ENCODE measurements around the gene UQCC2.

The UQCC2 gene

DNA sequence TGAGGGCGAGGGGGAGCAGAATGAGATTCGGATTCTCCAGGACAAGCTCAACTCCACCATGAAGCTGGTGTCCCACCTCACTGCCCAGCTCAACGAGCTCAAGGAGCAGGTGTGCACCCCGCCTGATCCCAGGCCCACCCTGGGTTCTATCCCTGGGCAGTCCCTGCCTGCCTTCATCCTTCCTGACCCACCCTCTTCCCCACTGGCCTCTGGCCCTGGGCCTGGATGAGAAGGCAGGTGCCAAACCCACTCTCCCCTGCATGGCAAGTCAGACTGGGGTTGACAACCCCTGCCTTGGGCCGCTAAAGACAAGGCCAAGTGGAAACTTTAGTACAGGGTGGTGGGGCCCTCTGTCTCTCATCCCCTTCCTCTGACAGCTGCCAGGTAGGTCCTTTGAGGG lies 16.5 kb downstream of the UQCC2 start:
- Histone ChIP-seq H3K27ac (peak overlapping the region; percentile 16 to 93 (median 76); a peak in 21 of 22 replicates), H3K27me3 (no peaks in the 10 kb centered on the region), H3K36me3 (peaks cover 0 to 40% (median 30%) of the 10 kb centered on the region in 11 experiments; a peak in 18 of 22 replicates), H3K4me2 (peak overlapping the region; percentile 74 to 99 (median 94)), H3K4me1 (peaks cover 81 to 99% (median 97%) of the 10 kb centered on the region in 10 experiments), H4K20me1 (peaks cover 0 to 60% (median 0%) of the 10 kb centered on the region in 11 experiments; a peak in 5 of 22 replicates), H3K4me3 (peak overlapping the region in 3 of 10 experiments; percentile 0 to 52 (median 50); a peak in 5 of 20 replicates), H3K9ac (peak overlapping the region; percentile 11 to 83 (median 63); a peak in 20 of 22 replicates), H3K9me3 (replicated peaks in 1 of 11) (no peaks in the 10 kb centered on the region)
- TF ChIP-seq Cebpa-rat (IDR thresholded peaks at IDR 0.05) = no peak

DNA sequence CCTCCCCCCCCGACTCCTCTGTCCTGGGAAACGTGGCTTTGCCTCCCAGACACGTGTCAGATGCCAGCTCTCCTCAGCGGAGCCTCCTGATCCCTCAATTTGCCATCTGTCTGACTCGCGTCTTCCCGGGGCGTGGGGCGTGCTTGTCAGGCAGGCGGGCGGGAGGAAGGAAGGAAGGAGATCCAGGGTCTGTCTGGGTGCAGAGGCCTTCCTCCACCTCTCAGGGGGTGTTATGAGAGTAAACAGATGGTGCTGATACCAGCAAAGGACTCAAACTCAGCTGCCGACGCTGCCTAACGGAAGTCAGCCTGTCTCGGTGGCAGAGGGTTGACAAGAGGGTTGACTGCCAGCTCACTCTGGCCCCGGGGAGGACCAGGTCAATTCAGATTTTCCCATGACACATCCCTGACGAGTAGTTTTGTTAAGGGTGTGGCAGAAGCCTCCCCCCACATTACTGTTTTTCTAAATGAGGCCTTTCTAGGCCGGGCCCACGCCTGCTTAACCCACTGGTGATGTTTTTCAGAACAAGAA lies 17.0 kb downstream of the UQCC2 start:
- Histone ChIP-seq H4K20me1 (peaks cover 0 to 55% (median 0%) of the 10 kb centered on the region in 11 experiments; a peak in 5 of 22 replicates), H3K27me3 (no peaks in the 10 kb centered on the region), H3K4me2 (peak overlapping the region; percentile 74 to 99 (median 94)), H3K27ac (peak overlapping the region; percentile 16 to 93 (median 76); a peak in 21 of 22 replicates), H3K9ac (peak overlapping the region; percentile 11 to 83 (median 63); a peak in 20 of 22 replicates), H3K4me1 (peaks cover 76 to 99% (median 92%) of the 10 kb centered on the region in 10 experiments), H3K9me3 (replicated peaks in 1 of 11) (no peaks in the 10 kb centered on the region), H3K4me3 (peak overlapping the region in 4 of 10 experiments; percentile 0 to 52 (median 40); a peak in 5 of 20 replicates), H3K36me3 (peaks cover 0 to 45% (median 34%) of the 10 kb centered on the region in 11 experiments; a peak in 20 of 22 replicates)
- no peak for TF ChIP-seq Cebpa-rat (IDR thresholded peaks at IDR 0.05)

GRCh38 chr6:33693186-33694105 lies 18.1 kb downstream of the UQCC2 start:
- Histone ChIP-seq H3K4me2 (peak overlapping the region; percentile 74 to 99 (median 94)), H4K20me1 (peaks cover 0 to 55% (median 0%) of the 10 kb centered on the region in 11 experiments; a peak in 5 of 22 replicates), H3K9me3 (replicated peaks in 1 of 11) (no peaks in the 10 kb centered on the region), H3K27ac (peak overlapping the region; percentile 38 to 93 (median 76); a peak in 21 of 22 replicates), H3K36me3 (peaks cover 6 to 55% (median 43%) of the 10 kb centered on the region in 11 experiments; a peak in 21 of 22 replicates), H3K4me3 (peak overlapping the region in 8 of 10 experiments; percentile 22 to 50 (median 43); a peak in 13 of 20 replicates), H3K4me1 (peaks cover 66 to 91% (median 82%) of the 10 kb centered on the region in 10 experiments), H3K9ac (peak overlapping the region; percentile 3 to 83 (median 63); a peak in 20 of 22 replicates), H3K27me3 (no peaks in the 10 kb centered on the region)
- TF ChIP-seq Cebpa-rat (IDR thresholded peaks at IDR 0.05) = no peak

DNA sequence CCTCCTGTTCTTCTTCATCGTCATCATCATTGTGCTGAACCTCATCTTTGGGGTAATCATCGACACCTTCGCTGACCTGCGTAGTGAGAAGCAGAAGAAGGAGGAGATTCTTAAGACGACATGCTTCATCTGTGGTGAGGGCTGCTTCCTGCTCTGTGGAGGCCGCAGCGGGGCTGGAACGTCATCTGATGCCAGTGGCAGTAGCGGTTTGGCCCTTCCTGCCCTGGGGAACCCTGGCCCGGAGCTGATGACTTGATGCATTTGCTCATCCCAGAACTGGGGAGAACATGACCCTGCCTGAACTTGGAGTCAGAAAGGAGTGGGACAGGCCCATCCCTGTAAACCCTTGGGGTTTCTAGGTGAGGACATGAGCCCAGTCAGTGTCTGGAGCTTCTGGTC lies 18.7 kb downstream of the UQCC2 start:
- H3K27ac ChIP-seq = peak overlapping the region; percentile 44 to 93 (median 76); a peak in 21 of 22 replicates
- peak overlapping the region in 8 of 10 experiments; percentile 22 to 50 (median 43); a peak in 12 of 20 replicates for H3K4me3 ChIP-seq
- TF ChIP-seq Cebpa-rat (IDR thresholded peaks at IDR 0.05) = no peak
- H3K9ac ChIP-seq = peak overlapping the region; percentile 3 to 83 (median 63); a peak in 19 of 22 replicates
- peaks cover 6 to 57% (median 41%) of the 10 kb centered on the region in 11 experiments; a peak in 21 of 22 replicates for H3K36me3 ChIP-seq
- H3K4me1 ChIP-seq = peaks cover 61 to 84% (median 75%) of the 10 kb centered on the region in 10 experiments
- peaks cover 0 to 53% (median 0%) of the 10 kb centered on the region in 11 experiments; a peak in 5 of 22 replicates for H4K20me1 ChIP-seq
- no peaks in the 10 kb centered on the region for H3K27me3 ChIP-seq
- H3K4me2 ChIP-seq = peak overlapping the region; percentile 74 to 99 (median 94)
- H3K9me3 ChIP-seq (replicated peaks in 1 of 11) = no peaks in the 10 kb centered on the region

DNA sequence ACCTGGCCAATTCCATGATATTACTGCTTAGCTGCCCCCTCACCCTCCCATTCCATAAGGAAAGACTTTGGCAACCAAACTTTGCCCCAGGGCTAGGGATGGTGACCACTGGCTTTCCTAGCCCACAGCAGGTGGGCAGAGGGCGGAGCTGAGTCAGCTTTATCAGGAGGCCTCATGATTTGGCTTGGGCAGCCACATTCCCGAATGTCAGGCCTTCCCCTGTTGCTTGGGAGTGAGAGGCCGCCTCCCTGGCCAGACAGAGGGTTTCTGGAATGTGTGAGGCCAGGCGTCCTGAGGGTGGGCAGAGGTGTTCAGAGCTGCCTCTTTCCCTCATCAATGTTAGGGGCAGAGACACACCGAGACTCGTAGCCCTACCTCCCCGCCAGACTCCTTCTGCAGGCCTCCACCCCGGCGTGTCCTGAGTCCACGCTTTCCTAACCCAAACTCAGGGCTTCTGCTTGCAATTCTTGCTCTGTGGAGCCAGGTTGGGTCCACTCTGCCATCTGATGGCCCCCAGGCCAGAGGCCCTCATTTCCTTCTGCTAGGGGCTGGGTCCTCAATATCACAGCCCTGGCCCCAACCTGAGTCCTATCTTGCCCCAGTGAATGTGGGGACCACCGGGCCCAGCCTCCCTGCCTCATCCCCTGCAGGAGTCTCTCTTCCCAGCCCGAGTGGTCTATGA lies 19.3 kb downstream of the UQCC2 start:
- peaks cover 6 to 57% (median 44%) of the 10 kb centered on the region in 11 experiments; a peak in 21 of 22 replicates for H3K36me3 ChIP-seq
- no peaks in the 10 kb centered on the region for H3K9me3 ChIP-seq (replicated peaks in 1 of 11)
- TF ChIP-seq Cebpa-rat (IDR thresholded peaks at IDR 0.05) = no peak
- peaks cover 55 to 82% (median 70%) of the 10 kb centered on the region in 10 experiments for H3K4me1 ChIP-seq
- peak overlapping the region in 4 of 10 experiments; percentile 18 to 50 (median 34); a peak in 4 of 20 replicates for H3K4me3 ChIP-seq
- no peaks in the 10 kb centered on the region for H3K27me3 ChIP-seq
- peak overlapping the region; percentile 44 to 93 (median 76); a peak in 20 of 22 replicates for H3K27ac ChIP-seq
- peaks cover 0 to 48% (median 0%) of the 10 kb centered on the region in 11 experiments; a peak in 5 of 22 replicates for H4K20me1 ChIP-seq
- peak overlapping the region; percentile 74 to 99 (median 94) for H3K4me2 ChIP-seq
- H3K9ac ChIP-seq = peak overlapping the region; percentile 9 to 83 (median 63); a peak in 16 of 22 replicates

- H3K4me2 ChIP-seq = peak overlapping the region; percentile 74 to 99 (median 94); a peak in 20 of 22 replicates
- H3K27me3 ChIP-seq = no peaks in the 10 kb centered on the region
- H3K36me3 ChIP-seq = peaks cover 6 to 61% (median 50%) of the 10 kb centered on the region in 11 experiments; a peak in 21 of 22 replicates
- H3K4me3 ChIP-seq = no peak overlapping the region
- no peak for TF ChIP-seq Cebpa-rat (IDR thresholded peaks at IDR 0.05)
- peaks cover 49 to 76% (median 63%) of the 10 kb centered on the region in 10 experiments for H3K4me1 ChIP-seq
- peak overlapping the region in 6 of 11 experiments; percentile 31 to 83 (median 79); a peak in 7 of 22 replicates for H3K9ac ChIP-seq
- H3K9me3 ChIP-seq (replicated peaks in 1 of 11) = no peaks in the 10 kb centered on the region
- H3K27ac ChIP-seq = peak overlapping the region in 8 of 11 experiments; percentile 55 to 93 (median 82); a peak in 16 of 22 replicates
- peaks cover 0 to 42% (median 0%) of the 10 kb centered on the region in 11 experiments; a peak in 4 of 22 replicates for H4K20me1 ChIP-seq
Observed at GRCh38 chr6:33691456-33692077, 19.9 kb downstream of the UQCC2 start.

DNA sequence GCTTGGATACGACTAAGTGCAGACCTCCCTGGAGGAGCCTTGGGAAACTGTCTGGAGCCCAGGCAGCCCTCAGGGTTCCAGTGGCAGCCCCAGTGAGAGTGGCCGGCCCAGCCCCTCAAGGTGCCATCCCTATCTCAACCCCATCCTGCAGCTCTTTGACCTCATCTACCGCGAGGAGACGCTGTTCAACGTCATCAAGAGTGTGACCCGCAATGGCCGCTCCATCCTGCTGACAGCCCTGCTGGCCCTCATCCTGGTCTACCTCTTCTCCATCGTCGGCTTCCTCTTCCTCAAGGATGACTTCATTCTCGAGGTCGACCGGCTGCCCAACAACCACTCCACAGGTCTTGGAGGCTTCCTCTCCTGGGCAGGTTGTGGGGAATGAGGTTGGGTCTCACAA lies 20.7 kb downstream of the UQCC2 start:
- peaks cover 0 to 48% (median 0%) of the 10 kb centered on the region in 11 experiments; a peak in 4 of 22 replicates for H4K20me1 ChIP-seq
- no peaks in the 10 kb centered on the region for H3K9me3 ChIP-seq (replicated peaks in 1 of 11)
- H3K9ac ChIP-seq = no peak overlapping the region
- no peak overlapping the region for H3K4me3 ChIP-seq
- peak overlapping the region in 8 of 11 experiments; percentile 87 to 99 (median 96); a peak in 14 of 22 replicates for H3K4me2 ChIP-seq
- 0 out of 22 replicates have a peak overlapping the region, but pooled peaks of 2 of the 11 experiments have one; percentile 87 to 88 for H3K27ac ChIP-seq
- no peak for TF ChIP-seq Cebpa-rat (IDR thresholded peaks at IDR 0.05)
- no peaks in the 10 kb centered on the region for H3K27me3 ChIP-seq
- H3K36me3 ChIP-seq = peaks cover 12 to 67% (median 58%) of the 10 kb centered on the region in 11 experiments; a peak in 21 of 22 replicates
- H3K4me1 ChIP-seq = peaks cover 41 to 68% (median 55%) of the 10 kb centered on the region in 10 experiments

Measured in BLaER1 treated with 17β-estradiol and CSF1 and Interleukin-3, amounts not matched to agents 10 nM and 100 nM (cell line).